Skeletal muscle cell (primary cell): ENCODE measurements around the gene POU2AF3.
A peak's percentile ranks its signal among the peaks of the same experiment; 100 is the strongest.
"Not testable (repeated sequence)": the region's sequence is repeated elsewhere in the genome, so short reads cannot be mapped to it uniquely, and the experiment has no call there.

Experiments used
- DNase-seq: peaks from one replicate; pipeline ENCODE4 v3.0.0-alpha.2; 2010; ENCODE audit warnings: low read depth
- H3K4me3 ChIP-seq: 2 replicates; pipeline ENCODE4 v1.5.1; 2011; ENCODE audit warnings: low read depth, mild to moderate bottlenecking, control low read depth, low read length, moderate library complexity

POU2AF3 gene

GRCh38 chr11:111299101-111300026 lies 1.0 kb downstream of the POU2AF3 start:
- no peak for DNase-seq
- peak overlapping the region; percentile 53 for H3K4me3 ChIP-seq

GRCh38 chr11:111300569-111300968 lies 2.2 kb downstream of the POU2AF3 start:
- H3K4me3 ChIP-seq, result no peak overlapping the region
- no peak for DNase-seq

- no peak overlapping the region for H3K4me3 ChIP-seq
- no peak for DNase-seq
Observed at GRCh38 chr11:111301004-111301841, 2.9 kb downstream of the POU2AF3 start.

- H3K4me3 ChIP-seq, result no peak overlapping the region
- DNase-seq, result no peak
Observed at GRCh38 chr11:111301842-111302118, 3.4 kb downstream of the POU2AF3 start.

- H3K4me3 ChIP-seq, result no peak overlapping the region
- no peak for DNase-seq
Observed at GRCh38 chr11:111302298-111302697, 4.0 kb downstream of the POU2AF3 start.

GRCh38 chr11:111303461-111303860 lies 5.1 kb downstream of the POU2AF3 start:
- no peak for DNase-seq
- no peak overlapping the region for H3K4me3 ChIP-seq

- no peak overlapping the region for H3K4me3 ChIP-seq
- DNase-seq, result no peak
Observed at GRCh38 chr11:111305162-111305802, 6.9 kb downstream of the POU2AF3 start.

GRCh38 chr11:111305876-111306275 lies 7.5 kb downstream of the POU2AF3 start:
- no peak overlapping the region for H3K4me3 ChIP-seq
- DNase-seq, result no peak

- DNase-seq, result no peak
Observed at GRCh38 chr11:111306321-111306720, 8.0 kb downstream of the POU2AF3 start.

GRCh38 chr11:111307472-111308108 lies 9.2 kb downstream of the POU2AF3 start:
- DNase-seq, result no peak
- H3K4me3 ChIP-seq, result no peak overlapping the region

More at GRCh38 chr11:111306321-111306720, 8.0 kb downstream of the POU2AF3 start:
- H3K4me3 ChIP-seq, result no peak overlapping the region

GRCh38 chr11:111308140-111308539 lies 9.8 kb downstream of the POU2AF3 start:
- H3K4me3 ChIP-seq, result no peak overlapping the region
- DNase-seq, result no peak

- no peak for DNase-seq
Observed at GRCh38 chr11:111309215-111309915, 11.0 kb downstream of the POU2AF3 start.

GRCh38 chr11:111310088-111310487 lies 11.7 kb downstream of the POU2AF3 start:
- H3K4me3 ChIP-seq, result no peak overlapping the region
- no peak for DNase-seq

More at GRCh38 chr11:111309215-111309915, 11.0 kb downstream of the POU2AF3 start:
- H3K4me3 ChIP-seq, result no peak overlapping the region

- DNase-seq, result no peak
- no peak overlapping the region for H3K4me3 ChIP-seq
Observed at GRCh38 chr11:111310723-111311122, 12.4 kb downstream of the POU2AF3 start.

GRCh38 chr11:111312076-111312475 lies 13.7 kb downstream of the POU2AF3 start:
- DNase-seq, result no peak

GRCh38 chr11:111319296-111319695 lies 20.9 kb downstream of the POU2AF3 start:
- H3K4me3 ChIP-seq, result no peak overlapping the region
- DNase-seq, result no peak

More at GRCh38 chr11:111312076-111312475, 13.7 kb downstream of the POU2AF3 start:
- no peak overlapping the region for H3K4me3 ChIP-seq

- H3K4me3 ChIP-seq, DNase-seq: not testable (repeated sequence)
Observed at GRCh38 chr11:111320199-111320598, 21.9 kb downstream of the POU2AF3 start.

GRCh38 chr11:111320728-111321568 lies 22.6 kb downstream of the POU2AF3 start:
- no peak overlapping the region for H3K4me3 ChIP-seq
- DNase-seq, result no peak
